Esophagus squamous epithelium (tissue), 5 donors: ENCODE measurements around the gene S100A12. TPM values are rescaled to one million over a fixed set of nuclear protein-coding genes. Genes with fewer than 3 reads are reported as not detected.

ENCODE experiments used
- DNase-seq: peaks from one replicate; lab custom pipeline; 2025; lab: John Stamatoyannopoulos, UW
- H3K27ac ChIP-seq, 4 donors: fragments of 200-600 bp; sonication (generic); one replicate each; pipeline ENCODE4 v1.5.1; 2016 to 2019; ENCODE audit warnings: mild to moderate bottlenecking in 1 of 4
- H3K27me3 ChIP-seq, 4 donors: fragments of 200-600 bp; sonication (generic); 1 replicate in 3 of 4; 2 replicates in 1 of 4; pipeline versions ENCODE4 v1.5.1 to v1.6.0; 2017 to 2021; ENCODE audit warnings: antibody characterized with exemption in 1 of 4
- H3K36me3 ChIP-seq, 3 donors: fragments of 200-600 bp; sonication (generic); one replicate each; pipeline ENCODE4 v1.5.1; 2016 to 2019
- H3K4me1 ChIP-seq, 3 donors: fragments of 200-600 bp; sonication (generic); one replicate each; pipeline ENCODE4 v1.5.1; 2017 to 2019
- H3K4me3 ChIP-seq, 4 donors: fragments of 200-600 bp; sonication (generic); 1 replicate in 3 of 4; 2 replicates in 1 of 4; pipeline ENCODE4 v1.5.1; 2016 to 2019; ENCODE audit warnings: mild to moderate bottlenecking in 2 of 4, moderate library complexity in 1 of 4
- H3K9me3 ChIP-seq, 3 donors: fragments of 200-600 bp; sonication (generic); one replicate each; pipeline ENCODE4 v1.5.1; 2016 to 2019
- CTCF ChIP-seq, 6 experiments: fragments of 450-650 bp in 4 of 6; fragments of 200-600 bp in 2 of 6; sonication (generic) in 2 of 6; IDR thresholded peaks; one replicate each; pipeline ENCODE4 v1.5.1; 2016 to 2019; ENCODE audit warnings: antibody characterized with exemption in 6 of 6, mild to moderate bottlenecking in 4 of 6, moderate library complexity in 4 of 6
- POLR2A ChIP-seq, 4 donors: fragments of 450-650 bp; IDR thresholded peaks; one replicate each; pipeline ENCODE4 v1.6.1; 2017; ENCODE audit warnings: antibody characterized with exemption in 4 of 4, mild to moderate bottlenecking in 4 of 4, moderate library complexity in 3 of 4
- WGBS, 2 donors: methylation state at CpG; one replicate each; pipeline ENCODE4 v1.1.5; 2018; 5-methylcytosine and 5-hydroxymethylcytosine counted together
- intact Hi-C: fragments of 100-400 bp; cut with DNase I; formaldehyde crosslinking; loops from one replicate; pipeline ENCODE4 v1.15.0; 2022
- total RNA-seq, 4 donors: library from RNA; depleted of rRNA; stranded (reverse); fragments of >200 nt; gene quantifications; one replicate each; pipeline ENCODE4 v1.1.0, GENCODE V29; 2016
- donor health status: DM: yes; HTN: yes; CAD: no.

Gene S100A12
- total RNA-seq, 4 donors from 2014 or later, result 16.2 to 154 (median 49.0) TPM

GRCh38 chr1:153344718-153345025 lies 30.7 kb downstream of the S100A12 start:
- intact Hi-C loops, result no loop called here
- DNase-seq, result no peak

GRCh38 chr1:153343811-153344717 lies 31.4 kb downstream of the S100A12 start:
- TF ChIP-seq POLR2A (IDR thresholded peaks at IDR 0.05) (no peak), CTCF (IDR thresholded peaks at IDR 0.05) (no peak)
- H3K27me3 ChIP-seq, result peaks cover 0 to 40% (median 0%) of the 10 kb centered on the region in 4 donors
- H3K27ac ChIP-seq, result peak overlapping the region in 3 of 4 donors; percentile 51 to 68 (median 55)
- intact Hi-C loops, result no loop called here
- 28 to 29% methylated on average over 7 of the region's 9 CpGs for WGBS, 2 donors
- no peak for DNase-seq
- peaks cover 0 to 7% (median 0%) of the 10 kb centered on the region in 3 donors for H3K36me3 ChIP-seq
- no peaks in the 10 kb centered on the region for H3K9me3 ChIP-seq
- H3K4me1 ChIP-seq, result peaks cover 8 to 61% (median 10%) of the 10 kb centered on the region in 3 donors
- H3K4me3 ChIP-seq, result no peak overlapping the region

More at GRCh38 chr1:153344718-153345025, 30.7 kb downstream of the S100A12 start:
- H3K4me1 ChIP-seq, result peaks cover 8 to 67% (median 15%) of the 10 kb centered on the region in 3 donors
- 24 to 39% methylated on average over 2 to 3 of the region's 3 CpGs for WGBS, 2 donors
- H3K27me3 ChIP-seq, result peaks cover 0 to 46% (median 0%) of the 10 kb centered on the region in 4 donors
- H3K27ac ChIP-seq, result peak overlapping the region in 3 of 4 donors; percentile 51 to 68 (median 55)
- TF ChIP-seq POLR2A (IDR thresholded peaks at IDR 0.05) (no peak), CTCF (IDR thresholded peaks at IDR 0.05) (no peak)
- peaks cover 0 to 7% (median 0%) of the 10 kb centered on the region in 3 donors for H3K36me3 ChIP-seq
- no peaks in the 10 kb centered on the region for H3K9me3 ChIP-seq
- no peak overlapping the region for H3K4me3 ChIP-seq

DNA sequence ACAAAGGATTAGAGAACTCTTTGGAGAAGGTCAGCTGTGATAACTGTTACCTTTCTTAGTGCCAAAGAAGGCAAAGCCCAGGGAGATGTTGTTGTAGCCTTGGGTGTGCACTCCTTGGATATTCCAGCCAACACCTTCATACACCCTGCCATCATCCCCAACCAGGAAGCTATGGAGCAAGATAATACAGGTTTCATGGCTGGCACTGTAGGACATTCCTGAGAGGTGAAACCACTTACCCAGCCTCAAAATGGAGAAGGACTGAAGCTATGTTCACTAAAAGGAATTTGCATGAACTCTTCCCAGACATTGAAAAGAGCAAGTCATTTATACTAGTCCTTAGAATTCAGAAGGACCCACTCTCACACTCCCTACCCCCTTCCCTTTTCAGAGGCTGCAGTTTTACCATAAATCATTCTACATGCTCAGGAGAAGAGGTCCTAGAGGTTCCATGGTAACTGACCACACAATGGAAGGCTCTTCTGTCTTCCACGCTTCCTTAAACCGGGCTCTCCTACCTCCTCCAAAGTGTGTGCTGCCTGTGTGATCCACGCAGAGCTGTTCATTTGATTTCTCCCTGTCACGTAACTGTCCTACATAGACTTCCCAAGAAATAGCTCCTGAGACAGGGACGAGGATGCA lies 32.3 kb downstream of the S100A12 start:
- DNase-seq, result no peak
- H3K4me3 ChIP-seq, result no peak overlapping the region
- H3K9me3 ChIP-seq, result no peaks in the 10 kb centered on the region
- TF ChIP-seq CTCF (IDR thresholded peaks at IDR 0.05) (no peak), POLR2A (IDR thresholded peaks at IDR 0.05) (no peak)
- intact Hi-C loops, result no loop called here
- H3K36me3 ChIP-seq, result peaks cover 0 to 7% (median 0%) of the 10 kb centered on the region in 3 donors
- peak overlapping the region in 3 of 4 donors; percentile 55 to 68 (median 58) for H3K27ac ChIP-seq
- H3K4me1 ChIP-seq, result peaks cover 8 to 52% (median 8%) of the 10 kb centered on the region in 3 donors
- WGBS, 2 donors, result 50 to 61% methylated on average over 4 to 5 of the region's 5 CpGs
- peaks cover 0 to 31% (median 0%) of the 10 kb centered on the region in 4 donors for H3K27me3 ChIP-seq

GRCh38 chr1:153342178-153342577 lies 33.2 kb downstream of the S100A12 start:
- no peak for DNase-seq
- intact Hi-C loops, result no loop called here
- H3K9me3 ChIP-seq, result no peaks in the 10 kb centered on the region
- H3K27me3 ChIP-seq, result peaks cover 0 to 22% (median 0%) of the 10 kb centered on the region in 4 donors
- H3K36me3 ChIP-seq, result peaks cover 0 to 7% (median 0%) of the 10 kb centered on the region in 3 donors
- no peak overlapping the region for H3K27ac ChIP-seq
- WGBS, 2 donors, result 61 to 83% methylated on average over 3 of the region's 3 CpGs
- H3K4me3 ChIP-seq, result no peak overlapping the region
- TF ChIP-seq POLR2A (IDR thresholded peaks at IDR 0.05) (no peak), CTCF (IDR thresholded peaks at IDR 0.05) (no peak)
- peaks cover 6 to 43% (median 8%) of the 10 kb centered on the region in 3 donors for H3K4me1 ChIP-seq
